Amygdala (tissue), 56 donors: ENCODE measurements around the gene OR2M7.
A peak's percentile ranks its signal among the peaks of the same experiment; 100 is the strongest.
"Not testable (repeated sequence)": the region's sequence is repeated elsewhere in the genome, so short reads cannot be mapped to it uniquely, and the experiment has no call there.

Experiments used
- DNase-seq, 56 donors: peaks; one replicate each; lab custom pipeline; 2025; lab: John Stamatoyannopoulos, UW

Gene OR2M7

DNA sequence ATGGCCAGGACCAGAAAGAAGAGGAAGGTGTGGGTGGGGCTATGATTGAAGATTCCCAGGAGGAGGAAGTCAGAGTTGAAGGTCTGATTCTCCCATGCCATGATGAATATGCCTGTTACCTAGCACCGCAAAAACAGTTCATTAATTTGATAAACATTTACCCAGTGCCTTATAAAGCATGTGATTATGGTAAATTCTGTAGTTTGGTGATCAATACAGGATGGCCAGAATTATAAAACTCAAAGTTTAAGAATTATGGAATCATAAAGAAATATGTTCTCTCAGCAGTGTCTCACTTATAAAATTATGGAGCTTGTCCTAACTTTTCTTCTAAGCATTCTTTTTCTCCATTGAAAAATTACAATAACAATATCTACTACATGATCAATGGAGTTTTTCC lies at the start of gene OR2M7:
OR2M7 (minus strand) TSS at position 101 of the 400 bp plus-strand sequence; CDS start at position 101, 0 bp downstream.
- no peak for DNase-seq

DNA sequence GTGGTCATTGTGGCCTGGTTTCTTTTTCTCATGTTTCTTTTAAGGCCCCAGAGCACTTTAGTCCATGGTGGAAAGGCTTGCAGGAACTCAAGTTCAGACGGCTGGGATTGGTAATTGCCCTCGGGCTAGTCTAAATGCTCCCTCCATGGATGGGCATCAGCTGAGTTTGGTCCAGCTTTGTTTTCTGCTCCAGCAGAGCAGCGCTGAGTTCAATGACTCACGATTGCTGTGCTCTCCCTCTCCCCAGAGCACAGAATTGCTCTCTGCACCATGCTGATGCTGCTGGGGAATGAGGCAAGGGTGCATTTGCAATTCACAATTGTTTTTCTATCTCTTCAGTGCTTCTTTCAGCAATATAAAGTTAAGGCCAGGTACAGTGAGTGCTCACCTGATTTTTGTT lies 49.4 kb upstream of the OR2M7 start:
- DNase-seq: no peak

DNA sequence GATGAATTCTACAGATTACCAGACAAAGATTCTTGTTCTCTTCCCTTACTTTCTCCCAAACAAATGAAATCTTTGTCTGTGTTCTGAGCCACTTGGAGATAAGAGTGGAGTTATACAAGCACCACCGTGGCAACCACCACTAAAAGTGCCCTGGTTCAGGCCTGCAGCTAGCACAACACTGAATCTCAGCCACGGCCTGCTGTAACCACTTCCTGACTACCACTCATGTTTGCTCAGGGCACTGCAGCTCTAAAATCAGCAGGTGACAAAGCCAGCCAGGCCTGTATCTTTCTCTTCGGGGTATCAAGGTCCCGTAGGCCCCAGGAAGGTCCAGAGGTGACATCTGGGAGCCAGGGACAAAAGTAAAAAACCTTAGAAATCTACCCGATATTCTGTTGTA lies 48.0 kb upstream of the OR2M7 start:
- no peak for DNase-seq

- DNase-seq: no peak
Observed at GRCh38 chr1:248366609-248367008, 42.2 kb upstream of the OR2M7 start.

- DNase-seq: peak in 3 of 56 donors; percentile 2 to 12 (median 6)
Observed at GRCh38 chr1:248361121-248361715, 36.9 kb upstream of the OR2M7 start, which contains the start of gene OR2T4. Gene OR2T4, plus strand, starts transcription at chr1:248361665. Its CDS starts 0 bp downstream, at chr1:248361665.

DNA sequence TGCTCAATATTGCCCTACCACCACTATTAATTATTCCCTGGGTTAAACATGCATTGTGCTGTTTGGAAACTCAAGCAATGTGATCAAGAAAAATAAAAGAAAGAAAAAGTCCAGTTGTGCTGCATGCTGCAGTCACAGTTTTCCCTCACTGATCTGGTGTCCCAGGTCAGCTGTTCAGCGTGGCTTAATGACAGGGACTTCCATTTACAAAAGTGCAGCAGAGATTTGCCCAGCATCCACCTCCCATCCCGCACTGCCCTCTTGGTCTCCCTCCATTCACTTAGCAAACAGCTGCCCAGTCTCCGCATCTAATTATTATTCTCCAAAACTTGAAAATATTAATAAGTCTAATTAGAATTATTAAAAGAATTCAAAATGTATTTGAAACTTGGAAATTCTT lies 35.0 kb upstream of the OR2M7 start:
- DNase-seq: peak in 3 of 56 donors; percentile 2 to 15 (median 4)

GRCh38 chr1:248348475-248348874 lies 24.1 kb upstream of the OR2M7 start, which contains the start of gene OR14C36:
Gene OR14C36, plus strand, starts transcription at chr1:248348775. Its CDS starts 0 bp downstream, at chr1:248348775.
- DNase-seq: no peak

DNA sequence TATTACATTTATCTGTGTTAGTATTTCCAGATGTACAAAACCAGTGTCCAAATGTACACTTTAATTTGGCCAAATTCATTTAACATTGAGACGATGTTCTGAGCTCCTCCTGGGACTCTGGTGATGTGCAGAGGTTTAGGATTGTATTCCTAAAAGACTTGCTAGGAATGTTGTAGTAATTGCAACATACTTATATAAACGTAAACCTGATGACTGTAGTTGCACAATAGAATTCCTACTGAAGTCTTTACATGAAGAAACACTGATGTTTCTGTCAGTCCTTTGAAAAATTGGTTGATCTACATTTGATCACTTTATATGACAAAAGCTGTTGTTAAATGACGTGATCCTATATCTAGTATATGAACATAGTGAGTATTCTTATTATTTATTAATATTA lies 19.1 kb upstream of the OR2M7 start:
- DNase-seq: no peak

- DNase-seq: no peak
Observed at GRCh38 chr1:248316796-248317195, 7.6 kb downstream of the OR2M7 start.

DNA sequence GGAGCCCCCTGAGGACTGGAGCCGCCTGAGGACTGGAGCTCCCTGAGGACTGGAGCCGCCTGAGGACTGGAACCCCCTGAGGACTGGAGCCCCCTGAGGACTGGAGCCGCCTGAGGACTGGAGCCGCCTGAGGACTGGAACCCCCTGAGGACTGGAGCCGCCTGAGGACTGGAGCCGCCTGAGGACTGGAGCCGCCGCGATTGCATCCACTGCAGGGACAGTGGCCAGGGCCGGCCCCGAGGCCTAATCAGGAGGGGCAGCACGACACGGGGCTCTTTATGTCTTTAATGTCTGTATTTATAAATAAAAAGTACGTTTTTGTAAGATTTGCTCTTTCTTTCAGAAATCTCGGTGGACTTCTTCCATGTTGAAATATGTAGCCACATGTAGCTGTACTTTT lies 17.6 kb downstream of the OR2M7 start:
- DNase-seq: not testable (repeated sequence)

DNA sequence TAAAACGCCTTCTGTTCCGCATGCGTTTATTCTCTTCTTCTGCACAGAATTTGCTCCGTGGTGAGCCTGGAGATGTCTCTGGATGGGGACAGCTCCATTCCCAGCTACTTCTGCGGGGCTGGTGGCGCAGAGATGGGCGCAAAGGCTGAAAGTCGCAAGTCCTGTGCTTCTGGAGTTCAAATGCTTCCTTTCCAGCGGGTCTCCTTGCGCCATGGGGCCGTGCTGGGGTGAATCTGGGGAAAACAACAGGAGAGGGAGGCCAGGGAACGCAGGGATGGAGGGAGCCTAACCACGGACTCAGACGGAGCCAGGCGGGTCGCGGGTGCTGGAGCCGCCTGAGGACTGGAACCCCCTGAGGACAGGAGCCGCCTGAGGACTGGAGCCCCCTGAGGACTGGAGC lies 18.3 kb downstream of the OR2M7 start:
- no peak for DNase-seq

DNA sequence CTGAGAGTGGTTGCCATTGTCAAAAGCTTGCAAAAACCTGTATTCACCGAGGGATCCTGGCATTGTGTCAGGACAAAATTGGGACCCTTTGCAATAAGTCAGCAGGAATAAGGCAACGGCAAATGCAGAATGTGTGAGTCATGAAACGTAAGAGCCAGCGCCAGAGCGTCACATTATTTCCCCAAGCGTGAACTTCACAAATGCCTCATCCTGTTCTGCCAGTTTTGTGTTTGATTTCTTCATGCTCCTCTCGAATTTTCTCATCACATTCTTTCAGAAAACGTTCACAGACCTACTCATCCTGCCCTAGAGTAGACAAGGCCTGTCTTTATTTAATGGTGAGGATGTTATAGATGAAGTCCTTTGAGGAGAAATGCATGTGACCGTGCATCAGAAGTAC lies 18.7 kb downstream of the OR2M7 start:
- not testable (repeated sequence) for DNase-seq

GRCh38 chr1:248303324-248303723 lies 21.0 kb downstream of the OR2M7 start, which contains the start of gene OR2T12:
Gene OR2T12, minus strand, starts transcription at chr1:248303424. Its CDS starts 7,846 bp downstream, at chr1:248295578.
- no peak for DNase-seq

- no peak for DNase-seq
Observed at GRCh38 chr1:248288391-248288790, 36.0 kb downstream of the OR2M7 start.

DNA sequence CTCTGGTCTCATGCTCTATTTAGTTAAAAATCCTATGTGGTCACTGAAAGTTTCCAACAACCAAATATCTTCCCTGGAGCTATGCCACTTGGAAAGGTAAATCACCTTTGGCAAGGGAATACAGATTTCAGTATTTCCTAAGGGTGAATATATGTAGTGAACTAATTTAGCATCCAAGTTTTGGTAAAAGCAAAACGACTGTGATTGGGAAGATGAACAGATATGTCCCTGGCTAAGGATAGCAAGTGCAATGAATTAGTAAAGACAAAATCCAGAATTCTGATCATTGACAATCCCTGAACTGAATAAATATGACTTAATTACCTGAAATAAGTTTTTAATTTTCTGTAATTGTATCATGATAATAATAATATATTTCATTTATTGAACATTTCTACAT lies 46.5 kb downstream of the OR2M7 start, which contains the start of gene OR2T33:
OR2T33 (minus strand) TSS at position 101 of the 400 bp plus-strand sequence. CDS start 4,162 bp downstream, outside the sequence.
- no peak for DNase-seq
